ENCODE data around the gene NAP1L5. TPM values are rescaled to one million over a fixed set of nuclear protein-coding genes. Genes with fewer than 3 reads are reported as not detected.

NAP1L5 gene
- total RNA-seq, 4 donors from 2014 or later = 0.20 to 2.9 (median 1.9) TPM

DNA sequence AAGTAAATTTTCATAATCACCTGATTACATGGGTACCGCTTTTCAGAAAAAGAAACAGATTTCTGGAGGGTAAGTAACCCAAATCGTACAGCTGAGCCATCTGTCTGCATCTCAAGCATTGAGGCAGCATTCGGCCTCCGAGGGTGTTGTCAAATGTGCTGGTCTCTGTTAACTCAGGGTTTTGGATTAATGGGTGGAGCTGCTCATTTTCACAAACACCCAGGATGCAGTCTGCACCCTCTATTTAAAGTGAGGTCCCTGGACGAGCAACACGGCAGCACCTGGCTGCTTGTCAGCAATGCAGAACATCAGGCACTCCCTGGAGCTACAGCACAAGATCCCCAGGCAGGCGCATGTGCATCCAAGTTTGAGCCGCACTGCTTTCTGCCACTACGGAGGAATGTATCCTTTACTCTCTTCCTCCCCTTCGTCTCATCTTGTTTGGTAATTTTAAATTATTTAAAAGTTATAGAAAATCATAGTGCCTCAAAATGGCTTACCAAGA, 24.7 kb upstream of the NAP1L5 start:
- DNase-seq (no peak), ATAC-seq (no peak)
- Histone ChIP-seq H3K27ac (peak overlapping the region in 2 of 4 donors; percentile 53 to 55), H3K27me3 (no peaks in the 10 kb centered on the region), H3K4me1 (peaks cover 27 to 53% of the 10 kb centered on the region in 2 donors), H3K4me3 (no peak overlapping the region), H3K9me3 (peaks cover 0 to 3% (median 0%) of the 10 kb centered on the region in 3 donors), H3K36me3 (peaks cover 0 to 28% of the 10 kb centered on the region in 2 donors)
- no peak for TF ChIP-seq POLR2A (IDR thresholded peaks at IDR 0.05)
- TF ChIP-seq, protein P1, sequence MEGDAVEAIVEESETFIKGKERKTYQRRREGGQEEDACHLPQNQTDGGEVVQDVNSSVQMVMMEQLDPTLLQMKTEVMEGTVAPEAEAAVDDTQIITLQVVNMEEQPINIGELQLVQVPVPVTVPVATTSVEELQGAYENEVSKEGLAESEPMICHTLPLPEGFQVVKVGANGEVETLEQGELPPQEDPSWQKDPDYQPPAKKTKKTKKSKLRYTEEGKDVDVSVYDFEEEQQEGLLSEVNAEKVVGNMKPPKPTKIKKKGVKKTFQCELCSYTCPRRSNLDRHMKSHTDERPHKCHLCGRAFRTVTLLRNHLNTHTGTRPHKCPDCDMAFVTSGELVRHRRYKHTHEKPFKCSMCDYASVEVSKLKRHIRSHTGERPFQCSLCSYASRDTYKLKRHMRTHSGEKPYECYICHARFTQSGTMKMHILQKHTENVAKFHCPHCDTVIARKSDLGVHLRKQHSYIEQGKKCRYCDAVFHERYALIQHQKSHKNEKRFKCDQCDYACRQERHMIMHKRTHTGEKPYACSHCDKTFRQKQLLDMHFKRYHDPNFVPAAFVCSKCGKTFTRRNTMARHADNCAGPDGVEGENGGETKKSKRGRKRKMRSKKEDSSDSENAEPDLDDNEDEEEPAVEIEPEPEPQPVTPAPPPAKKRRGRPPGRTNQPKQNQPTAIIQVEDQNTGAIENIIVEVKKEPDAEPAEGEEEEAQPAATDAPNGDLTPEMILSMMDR (IDR thresholded peaks at IDR 0.05 in 4 of 5, conservative IDR thresholded peaks at IDR 0.05 in 1 of 5) = no peak
- intact Hi-C loops (cut with DNase I; ENCODE audit: low total_unique reads) = no loop called here
- in situ Hi-C loops (cut with MboI; ENCODE audit: low sequenced_read_pairs in 4 of 4) = no loop called here

DNA sequence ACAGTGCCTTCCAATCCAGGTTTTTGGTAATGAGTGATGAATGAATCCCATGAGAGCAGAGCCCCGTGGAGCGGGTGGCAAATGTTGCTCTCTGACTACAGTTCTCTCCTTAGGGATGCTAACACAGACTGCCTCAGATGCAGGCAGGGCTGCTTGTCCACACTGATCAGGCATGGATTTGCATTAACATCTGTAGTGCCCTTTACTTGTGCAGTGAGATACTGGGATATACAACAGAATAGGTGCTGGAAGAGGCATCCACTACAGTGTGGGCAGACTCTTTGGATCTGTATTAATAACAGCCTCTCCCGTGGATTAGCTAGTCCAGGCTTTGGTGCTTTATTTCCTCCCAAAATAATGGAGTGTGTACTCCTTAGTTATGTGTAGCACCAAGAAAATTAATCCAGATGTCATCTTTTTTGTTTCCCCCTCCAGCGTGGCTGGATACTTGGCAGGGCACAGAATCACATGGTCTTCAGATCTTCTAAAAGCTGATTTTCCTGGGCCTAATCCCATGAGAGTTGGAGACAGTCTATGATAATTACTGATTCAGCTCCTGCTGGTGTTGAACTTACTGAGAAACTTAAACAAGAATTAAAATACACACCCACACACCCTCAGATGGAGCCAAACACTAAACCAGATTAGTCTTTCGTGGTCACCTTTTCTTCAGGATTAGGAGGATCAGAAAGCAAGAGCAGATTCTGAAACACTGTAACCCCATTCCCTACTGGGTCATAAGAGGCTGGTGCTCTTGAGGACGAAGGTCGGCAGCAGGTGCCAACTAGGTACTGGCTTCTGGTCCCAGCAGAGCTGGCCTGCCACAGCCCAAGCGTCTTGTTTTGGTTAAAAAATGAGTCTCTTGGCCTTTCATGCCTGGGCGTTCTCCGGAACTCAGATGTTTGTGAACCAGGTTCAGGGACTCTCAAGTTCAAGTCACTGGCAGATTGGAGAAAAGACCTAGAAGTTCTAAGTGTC, 23.1 kb upstream of the NAP1L5 start:
- H3K9me3 ChIP-seq = peaks cover 0 to 4% (median 0%) of the 10 kb centered on the region in 3 donors
- peak overlapping the region in 3 of 4 donors; percentile 53 to 55 (median 55) for H3K27ac ChIP-seq
- H3K4me3 ChIP-seq = no peak overlapping the region
- in situ Hi-C loops (cut with MboI; ENCODE audit: low sequenced_read_pairs in 4 of 4) (no loop called here), intact Hi-C loops (cut with DNase I; ENCODE audit: low total_unique reads) (no loop called here)
- peaks cover 27 to 45% of the 10 kb centered on the region in 2 donors for H3K4me1 ChIP-seq
- peaks cover 0 to 25% of the 10 kb centered on the region in 2 donors for H3K36me3 ChIP-seq
- TF ChIP-seq, protein P1 (IDR thresholded peaks at IDR 0.05 in 4 of 5, conservative IDR thresholded peaks at IDR 0.05 in 1 of 5) = no peak
- TF ChIP-seq POLR2A (IDR thresholded peaks at IDR 0.05) = no peak
- H3K27me3 ChIP-seq = no peaks in the 10 kb centered on the region
- no peak for ATAC-seq
- DNase-seq = no peak

DNA sequence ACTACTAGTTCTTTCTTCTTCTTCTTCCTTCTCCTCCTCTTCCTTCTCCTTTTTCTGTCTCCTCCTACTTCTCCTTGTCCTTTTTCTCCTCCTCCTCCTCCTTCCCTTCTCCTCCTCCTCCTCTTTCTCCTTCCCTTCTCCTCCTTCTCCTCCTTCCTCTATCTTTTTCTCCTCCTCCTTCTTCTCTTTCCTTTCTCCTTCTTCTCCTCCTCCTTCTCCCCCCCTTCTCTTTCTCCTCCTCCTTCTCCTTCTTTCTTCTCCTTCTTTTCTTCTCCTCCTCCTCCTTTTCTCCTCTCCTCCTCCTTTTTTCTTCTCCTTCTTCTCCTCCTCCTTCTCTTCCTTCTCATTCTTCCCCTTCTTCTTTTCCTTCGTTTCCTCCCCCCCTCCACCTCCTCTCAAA, 21.8 kb upstream of the NAP1L5 start:
- peaks cover 0 to 4% (median 0%) of the 10 kb centered on the region in 3 donors for H3K9me3 ChIP-seq
- in situ Hi-C loops (cut with MboI; ENCODE audit: low sequenced_read_pairs in 4 of 4) = loop anchor here in 2 of 4 donors (10.0 kb wide), 2 partner anchors 85 to 305 kb away; no protein-coding TSS in a partner anchor
- intact Hi-C loops (cut with DNase I; ENCODE audit: low total_unique reads) = no loop called here
- no peaks in the 10 kb centered on the region for H3K27me3 ChIP-seq
- peaks cover 0 to 23% of the 10 kb centered on the region in 2 donors for H3K36me3 ChIP-seq
- peaks cover 21 to 35% of the 10 kb centered on the region in 2 donors for H3K4me1 ChIP-seq
- DNase-seq (no peak), ATAC-seq (no peak)
- TF ChIP-seq POLR2A (IDR thresholded peaks at IDR 0.05) = no peak
- TF ChIP-seq, protein P1 (IDR thresholded peaks at IDR 0.05 in 4 of 5, conservative IDR thresholded peaks at IDR 0.05 in 1 of 5) = no peak
- no peak overlapping the region for H3K4me3 ChIP-seq
- no peak overlapping the region for H3K27ac ChIP-seq

DNA sequence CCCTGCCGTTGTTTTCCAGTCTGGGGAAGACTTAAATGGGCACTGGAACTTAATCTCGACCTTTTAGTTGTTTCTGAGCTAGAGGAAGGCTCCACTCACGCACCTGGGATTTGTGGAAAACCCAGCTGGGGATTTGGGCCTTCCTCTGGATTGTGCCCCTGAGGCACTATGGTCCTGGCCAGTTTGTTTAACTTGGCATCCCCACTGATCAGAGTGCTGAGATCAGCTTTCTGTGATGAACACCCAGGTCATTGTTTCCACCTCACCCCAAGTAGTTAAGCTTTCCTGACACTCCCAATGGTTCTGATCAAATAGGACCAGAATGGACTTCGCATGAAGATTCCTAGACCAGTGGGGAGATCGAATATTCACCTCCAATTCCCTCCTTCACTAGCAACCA, 20.5 kb upstream of the NAP1L5 start:
- peaks cover 27 to 36% of the 10 kb centered on the region in 2 donors for H3K4me1 ChIP-seq
- H3K27ac ChIP-seq = no peak overlapping the region
- H3K36me3 ChIP-seq = peaks cover 0 to 11% of the 10 kb centered on the region in 2 donors
- no peak for DNase-seq
- TF ChIP-seq, protein P1 (IDR thresholded peaks at IDR 0.05 in 4 of 5, conservative IDR thresholded peaks at IDR 0.05 in 1 of 5) = no peak
- TF ChIP-seq POLR2A (IDR thresholded peaks at IDR 0.05) = no peak
- in situ Hi-C loops (cut with MboI; ENCODE audit: low sequenced_read_pairs in 4 of 4) (loop anchor here in 2 of 4 donors (10.0 kb wide), 2 partner anchors 87 to 307 kb away; no protein-coding TSS in a partner anchor), intact Hi-C loops (cut with DNase I; ENCODE audit: low total_unique reads) (no loop called here)
- peaks cover 0 to 4% (median 0%) of the 10 kb centered on the region in 3 donors for H3K9me3 ChIP-seq
- no peak for ATAC-seq
- no peak overlapping the region for H3K4me3 ChIP-seq
- no peaks in the 10 kb centered on the region for H3K27me3 ChIP-seq
